Activated naive CD8-positive, alpha-beta T cell treated with anti-CD3 and anti-CD28 coated beads, Interleukin-2, amount 50 U/mL, for 16 hours (primary cell): ENCODE results near the gene CNTNAP2.

Source experiments
- DNase-seq: peaks from one replicate; pipeline ENCODE4 v3.0.0-alpha.2; 2020; ENCODE audit warnings: low read depth, low spot score

Gene CNTNAP2

GRCh38 chr7:147829016-147829415 lies 1712.4 kb downstream of the CNTNAP2 start:
- DNase-seq, result no peak

GRCh38 chr7:147833557-147833956 lies 1717.0 kb downstream of the CNTNAP2 start:
- no peak for DNase-seq

DNA sequence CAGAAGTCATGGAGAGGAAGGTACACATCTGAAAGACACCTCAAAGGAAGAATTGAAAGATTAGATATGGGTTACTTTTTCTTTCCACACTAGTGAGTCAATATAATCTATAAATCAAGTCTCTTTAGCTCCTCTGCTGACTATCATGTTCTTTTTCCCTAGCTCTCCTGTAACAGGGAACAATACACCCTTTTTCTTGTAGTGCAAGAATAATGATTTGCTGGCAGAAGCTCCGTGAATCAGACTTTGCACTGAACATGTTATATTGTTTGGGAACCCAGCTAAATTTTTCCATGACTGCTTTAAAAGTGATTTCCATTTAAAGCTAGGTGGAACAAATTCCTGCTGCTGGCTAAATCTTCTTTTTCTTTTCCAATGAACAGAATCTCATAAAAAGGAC lies 1717.4 kb downstream of the CNTNAP2 start:
- DNase-seq, result no peak

DNA sequence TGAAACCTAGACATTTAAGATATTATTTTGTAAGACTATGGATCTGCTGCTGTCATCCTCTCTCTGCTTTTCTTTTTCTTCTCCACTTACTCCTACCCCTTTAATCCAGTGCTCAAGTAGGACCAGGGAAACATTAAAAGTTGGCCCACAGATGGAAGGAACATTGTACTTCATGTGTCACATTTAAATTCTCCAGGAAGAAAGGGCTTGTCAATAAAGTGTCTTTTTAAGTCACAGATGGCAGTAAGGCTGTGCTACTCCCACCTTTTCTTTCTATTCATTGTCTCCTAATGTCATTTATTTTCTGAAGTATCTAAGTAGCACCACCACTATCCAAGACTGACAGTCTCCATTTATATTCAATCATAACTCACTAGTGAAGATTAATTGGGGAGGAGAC lies 1736.2 kb downstream of the CNTNAP2 start:
- DNase-seq, result no peak

GRCh38 chr7:147857152-147858140 lies 1740.8 kb downstream of the CNTNAP2 start:
- DNase-seq, result no peak

DNA sequence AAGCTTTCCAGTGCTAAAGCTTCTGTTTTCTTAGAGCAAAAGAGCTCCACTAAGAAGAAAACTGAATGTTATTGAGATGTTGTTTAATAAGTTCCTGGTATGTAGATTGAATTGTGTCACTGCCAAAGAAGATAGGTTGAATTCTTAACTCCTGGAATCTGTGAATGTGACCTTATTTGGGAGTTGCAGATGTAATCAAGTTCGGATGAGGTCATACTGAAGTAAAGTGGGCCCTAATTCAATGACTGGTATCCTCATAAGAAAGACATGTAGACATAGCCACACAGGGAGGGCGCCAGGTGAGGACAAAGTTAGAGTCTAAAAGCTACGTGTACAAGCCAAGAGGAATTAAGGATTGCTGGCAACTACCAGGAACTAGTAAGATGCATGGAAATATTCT lies 1741.8 kb downstream of the CNTNAP2 start:
- no peak for DNase-seq

- DNase-seq, result no peak
These were observed 1742.4 kb downstream of the CNTNAP2 start for GRCh38 chr7:147859033-147859432.

DNA sequence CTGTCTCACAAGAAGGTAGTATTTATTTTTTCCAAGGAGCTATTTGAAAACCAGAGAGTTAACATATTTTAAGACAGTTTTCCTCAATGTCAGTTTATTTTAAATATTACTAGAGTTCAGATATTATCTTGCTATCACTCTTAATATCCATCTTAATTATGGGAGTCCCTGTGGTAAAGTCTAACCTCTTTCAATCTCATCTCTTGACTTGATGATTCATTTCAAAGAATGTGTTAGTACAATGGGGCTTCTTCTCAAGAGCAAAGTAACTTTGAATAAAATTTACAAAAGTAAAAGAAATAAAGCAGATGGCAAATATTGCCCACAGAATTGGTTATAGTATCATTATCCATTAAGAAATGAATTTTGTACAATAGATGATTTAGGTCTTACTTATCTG lies 1742.9 kb downstream of the CNTNAP2 start:
- DNase-seq, result no peak

DNA sequence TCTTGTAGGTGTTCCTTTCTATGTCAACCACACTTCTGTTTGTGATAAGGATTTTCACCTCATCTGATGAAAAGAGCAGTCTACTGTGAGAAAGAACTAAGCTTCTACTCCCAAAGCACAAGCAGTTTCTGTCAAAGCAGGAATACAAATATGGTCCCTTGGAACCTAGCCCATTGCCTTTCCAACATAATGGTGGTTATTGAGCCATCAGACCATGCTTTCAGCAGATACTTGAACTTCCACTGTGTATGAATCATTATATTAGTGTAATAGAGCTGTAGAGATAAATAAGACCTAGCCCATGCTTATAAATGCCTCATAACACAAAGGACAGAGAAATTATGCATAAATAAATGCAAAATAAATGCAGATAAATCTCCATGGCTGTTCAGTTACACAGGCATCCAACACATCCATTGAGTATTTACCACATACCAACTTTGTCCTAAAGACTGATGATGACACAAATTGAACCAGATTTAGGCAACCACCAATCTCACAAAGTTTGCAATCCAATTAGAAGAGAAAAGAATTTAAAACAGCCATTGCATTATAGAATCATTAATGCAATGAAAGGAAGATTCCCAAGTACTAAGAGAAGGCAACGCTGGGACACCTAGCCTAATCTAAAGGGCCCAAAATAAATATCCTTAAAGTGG lies 1744.6 kb downstream of the CNTNAP2 start:
- no peak for DNase-seq

DNA sequence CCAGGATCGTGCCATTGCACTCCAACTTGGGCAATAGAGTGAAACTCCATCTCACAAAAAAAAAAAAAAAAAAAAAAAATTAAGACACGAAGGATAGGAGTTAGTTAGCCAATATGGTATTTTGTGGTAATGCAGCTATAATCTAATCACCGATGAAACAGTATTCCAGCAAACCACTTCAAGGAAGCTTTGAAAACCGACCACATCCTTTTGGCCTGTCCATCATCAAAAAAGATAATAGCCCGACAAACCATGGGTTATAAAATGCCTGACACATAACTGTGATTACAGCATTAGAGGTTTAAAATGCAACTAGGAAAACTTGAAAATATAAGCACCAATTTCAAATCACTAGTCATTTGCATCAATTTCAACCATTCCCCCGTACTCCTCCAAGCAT lies 1745.3 kb downstream of the CNTNAP2 start:
- no peak for DNase-seq

DNA sequence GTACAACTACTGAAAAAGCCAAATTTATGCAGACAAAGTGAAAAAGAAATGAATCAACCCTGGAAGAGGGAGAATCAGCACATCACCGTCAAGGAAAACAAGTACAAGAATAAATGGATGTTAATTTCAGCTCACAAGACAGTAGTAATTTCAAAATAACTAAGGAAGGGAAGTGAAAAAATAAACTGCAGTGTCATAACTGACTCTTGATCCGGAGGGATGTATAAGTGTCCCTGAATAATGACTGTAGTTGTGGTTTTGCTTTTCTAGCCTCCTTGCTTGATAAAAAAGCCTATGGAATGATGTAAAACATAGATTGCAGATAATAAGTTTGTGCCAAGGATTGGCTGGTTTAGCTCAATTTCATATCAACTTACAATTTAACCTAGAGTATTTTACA lies 1752.9 kb downstream of the CNTNAP2 start:
- no peak for DNase-seq

- no peak for DNase-seq
These were observed 1762.5 kb downstream of the CNTNAP2 start for GRCh38 chr7:147878912-147879661.

DNA sequence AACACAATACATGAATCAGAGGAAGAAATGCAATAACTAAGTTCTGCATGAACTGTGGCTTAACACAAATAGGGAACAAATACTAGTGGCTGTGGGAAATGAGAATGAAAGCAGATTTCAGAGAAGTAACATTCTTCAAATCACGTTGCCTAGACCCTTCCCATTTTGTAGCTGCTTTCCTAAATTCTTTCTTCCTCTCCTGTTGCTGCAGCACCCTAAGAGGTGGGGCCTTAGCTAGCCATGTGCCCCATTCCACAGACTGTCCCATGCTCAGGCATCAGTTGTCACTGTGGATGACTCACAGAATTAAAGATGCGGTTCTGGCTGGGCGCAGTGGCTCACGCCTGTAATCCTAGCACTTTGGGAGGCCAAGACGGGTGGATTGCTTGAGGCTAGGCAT lies 1769.3 kb downstream of the CNTNAP2 start:
- no peak for DNase-seq

DNA sequence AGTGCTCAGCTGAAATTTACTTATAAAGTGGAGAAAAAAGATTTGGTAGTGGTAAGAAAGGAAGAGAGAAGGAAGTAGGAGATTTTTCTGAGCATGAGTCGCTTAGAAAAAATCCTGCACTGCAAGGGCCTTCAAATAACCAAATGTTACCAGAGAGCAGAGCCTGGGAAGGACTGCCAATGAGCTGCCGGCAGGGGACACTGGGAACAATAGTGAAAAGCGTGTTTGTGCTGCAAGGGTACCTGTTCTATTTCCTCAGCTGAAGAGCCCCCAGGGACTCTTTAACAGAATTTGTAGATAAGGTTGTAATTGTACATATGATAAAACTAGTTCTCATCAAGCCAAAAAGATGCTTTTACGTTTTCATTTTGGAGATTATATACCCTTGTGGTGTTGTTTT lies 1777.7 kb downstream of the CNTNAP2 start:
- no peak for DNase-seq

GRCh38 chr7:147896121-147896520 lies 1779.5 kb downstream of the CNTNAP2 start:
- no peak for DNase-seq

DNA sequence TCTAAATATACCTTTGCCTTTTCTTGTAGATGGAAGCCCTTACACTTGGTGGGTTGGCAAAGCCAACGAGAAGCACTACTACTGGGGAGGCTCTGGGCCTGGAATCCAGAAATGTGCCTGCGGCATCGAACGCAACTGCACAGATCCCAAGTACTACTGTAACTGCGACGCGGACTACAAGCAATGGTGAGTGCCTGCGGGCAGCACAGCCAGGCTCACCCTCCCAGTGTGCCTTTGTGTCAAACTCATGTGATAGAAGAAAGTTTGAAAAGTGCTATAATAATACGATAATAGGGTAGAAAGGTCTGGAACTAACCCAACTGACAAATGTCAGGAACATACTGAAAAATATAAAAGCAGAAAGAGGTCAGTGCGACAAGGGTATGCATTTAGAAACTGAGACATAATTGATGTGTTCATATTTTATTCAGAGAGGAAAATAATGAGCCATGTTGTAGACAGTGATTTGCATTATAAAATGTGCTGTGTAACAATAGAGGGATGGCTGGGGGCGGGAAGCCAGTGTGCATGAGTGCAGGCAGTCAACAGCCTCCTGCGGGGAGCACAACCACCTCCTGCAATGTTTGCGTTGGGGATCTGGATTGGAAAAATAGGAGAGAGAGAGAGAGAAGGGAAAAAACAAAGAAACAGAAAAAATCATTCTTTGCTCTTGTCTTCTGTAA lies 1787.1 kb downstream of the CNTNAP2 start:
- DNase-seq, result no peak

DNA sequence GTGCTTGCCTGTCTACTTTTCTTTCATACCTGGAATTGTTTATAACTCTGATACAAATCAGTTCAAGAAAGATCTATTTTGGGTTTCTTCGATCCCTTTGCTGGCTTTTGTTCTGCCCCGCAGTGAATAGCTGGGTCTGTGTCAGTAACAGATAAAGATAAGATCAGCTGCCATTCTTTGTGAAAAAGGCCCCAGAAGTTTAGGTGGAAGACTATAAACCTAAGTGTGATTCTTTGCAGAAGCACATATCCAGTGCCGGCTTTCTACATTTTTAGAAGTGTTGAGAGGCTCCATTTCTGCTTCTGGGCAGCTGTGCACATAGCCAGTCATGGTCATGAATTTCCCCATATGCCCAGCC lies 1787.6 kb downstream of the CNTNAP2 start:
- DNase-seq, result no peak

DNA sequence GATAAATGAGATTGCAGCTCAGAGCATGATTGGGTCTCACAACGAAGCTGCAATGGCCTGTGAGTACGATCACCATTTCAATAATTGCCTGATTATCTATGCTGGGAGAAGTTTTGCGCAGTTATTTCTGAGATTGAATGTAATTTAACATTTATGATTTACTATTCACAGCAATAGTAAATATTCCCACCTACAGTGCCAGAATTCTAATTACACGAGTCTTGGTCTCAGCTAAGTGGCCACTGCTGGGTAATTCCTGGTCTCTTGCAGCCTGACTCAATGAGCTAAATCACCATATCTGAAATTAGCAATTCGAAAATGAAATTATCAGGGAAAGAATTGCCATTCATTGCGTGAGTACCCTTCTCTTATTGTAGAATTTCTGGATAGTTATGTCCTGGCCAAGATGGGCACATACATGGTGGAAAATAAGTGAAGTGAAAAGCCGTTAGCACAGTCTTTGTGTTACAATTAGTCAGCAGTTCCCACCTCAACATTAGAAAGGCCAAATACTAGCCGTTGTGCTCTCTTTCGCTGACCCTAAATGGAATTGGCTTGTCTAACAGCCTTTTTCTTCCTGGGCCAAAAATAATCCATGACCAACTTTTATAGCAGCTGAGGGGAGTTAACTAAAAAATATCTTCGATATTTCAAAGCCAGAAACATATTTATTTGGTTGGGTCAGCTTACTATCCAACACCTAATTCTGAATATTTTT lies 1793.0 kb downstream of the CNTNAP2 start:
- DNase-seq, result no peak

- DNase-seq, result no peak
These were observed 1794.6 kb downstream of the CNTNAP2 start for GRCh38 chr7:147911201-147911601.

DNA sequence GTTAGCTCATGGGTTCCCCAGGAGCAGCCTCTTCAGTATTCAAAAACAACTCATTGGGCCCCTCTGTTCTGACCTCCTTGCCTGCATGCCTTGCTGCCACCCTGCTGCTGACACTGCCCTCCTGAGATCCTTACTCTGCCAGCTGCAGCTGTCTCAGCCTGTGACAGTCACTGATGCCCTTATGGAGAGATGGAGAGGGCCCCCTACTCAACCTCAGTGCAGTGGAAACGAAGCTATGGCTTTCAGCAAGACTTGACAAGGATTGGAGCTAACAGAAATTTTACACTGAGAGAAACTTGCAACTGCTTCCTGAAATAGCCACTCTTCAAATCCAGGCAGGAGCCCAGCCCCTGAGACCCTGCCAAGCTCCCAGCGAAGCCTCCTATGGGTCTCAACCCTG lies 1795.7 kb downstream of the CNTNAP2 start:
- DNase-seq, result no peak
